ENCODE results near the gene MAFG.
"Not testable (repeated sequence)": the region's sequence is repeated elsewhere in the genome, so short reads cannot be mapped to it uniquely, and the experiment has no call there.

The MAFG gene

GRCh38 chr17:81957691-81958432, 30.3 kb upstream of the MAFG start:
- no peak for DNase-seq

GRCh38 chr17:81956607-81957589, 29.4 kb upstream of the MAFG start:
- no peak for DNase-seq

- DNase-seq: no peak
Observed at GRCh38 chr17:81955756-81956544, 28.4 kb upstream of the MAFG start.

- DNase-seq: no peak
Observed at GRCh38 chr17:81955058-81955681, 27.6 kb upstream of the MAFG start.

GRCh38 chr17:81954131-81955057, 26.9 kb upstream of the MAFG start:
- no peak for DNase-seq

GRCh38 chr17:81953443-81953842, 25.9 kb upstream of the MAFG start:
- DNase-seq: not testable (repeated sequence)

GRCh38 chr17:81952792-81953228, 25.3 kb upstream of the MAFG start:
- DNase-seq: no peak

GRCh38 chr17:81951785-81952684, 24.5 kb upstream of the MAFG start:
- peak; percentile 59 for DNase-seq

- no peak for DNase-seq
Observed at GRCh38 chr17:81950501-81950900, 23.0 kb upstream of the MAFG start.

GRCh38 chr17:81948635-81949378, 21.3 kb upstream of the MAFG start:
- DNase-seq: no peak

- DNase-seq: no peak
Observed at GRCh38 chr17:81947189-81947588, 19.7 kb upstream of the MAFG start, which contains the start of gene MYADML2. TSS of gene MYADML2 (minus strand) at chr17:81947233. CDS start at chr17:81941741, 5,492 bp downstream.

GRCh38 chr17:81944858-81945257, 17.3 kb upstream of the MAFG start:
- no peak for DNase-seq

GRCh38 chr17:81942167-81942553, 14.6 kb upstream of the MAFG start:
- no peak for DNase-seq

- peak; percentile 60 for DNase-seq
Observed at GRCh38 chr17:81941484-81942166, 14.1 kb upstream of the MAFG start.

GRCh38 chr17:81940538-81941483, 13.3 kb upstream of the MAFG start:
- no peak for DNase-seq

- DNase-seq: no peak
Observed at GRCh38 chr17:81939881-81940385, 12.4 kb upstream of the MAFG start.

- DNase-seq: no peak
Observed at GRCh38 chr17:81939218-81939617, 11.7 kb upstream of the MAFG start.

All from NCI-H69 (cell line).